Neutrophil (primary cell): ENCODE measurements around the gene DAB2IP.

ENCODE experiments used
- H3K27ac ChIP-seq: fragments of 200-600 bp; sonication (generic); 2 replicates; pipeline ENCODE4 v1.5.1; 2016; ENCODE audit warnings: mild to moderate bottlenecking, moderate library complexity
- H3K27me3 ChIP-seq: fragments of 200-600 bp; sonication (generic); 2 replicates; pipeline ENCODE4 v1.6.0; 2016; ENCODE audit warnings: mild to moderate bottlenecking
- H3K36me3 ChIP-seq: fragments of 200-600 bp; sonication (generic); 2 replicates; pipeline ENCODE4 v1.5.1; 2017
- H3K4me1 ChIP-seq, 2 experiments: fragments of 200-600 bp in 1 of 2; sonication (generic) in 1 of 2; 1 replicate in 1 of 2; 2 replicates in 1 of 2; pipeline versions ENCODE4 v1.5.1 to v1.6.1; 2013 to 2016; ENCODE audit warnings: low read depth in 1 of 2, low read length in 1 of 2, mild to moderate bottlenecking in 1 of 2, moderate library complexity in 1 of 2; ENCODE audit not compliant: control insufficient read depth in 1 of 2, insufficient read depth in 1 of 2
- H3K4me3 ChIP-seq, 2 experiments: fragments of 200-600 bp in 1 of 2; sonication (generic) in 1 of 2; 1 replicate in 1 of 2; 2 replicates in 1 of 2; pipeline ENCODE4 v1.5.1; 2013 to 2016; ENCODE audit warnings: low read depth in 1 of 2, low read length in 1 of 2, mild to moderate bottlenecking in 1 of 2, moderate library complexity in 1 of 2
- H3K9me3 ChIP-seq: fragments of 200-600 bp; sonication (generic); 2 replicates; pipeline ENCODE4 v1.5.1; 2016
- CTCF ChIP-seq: fragments of 200-600 bp; sonication (generic); IDR thresholded peaks from 2 replicates; pipeline ENCODE4 v1.5.1; 2016; ENCODE audit warnings: antibody characterized with exemption

DAB2IP gene

GRCh38 chr9:121734465-121734864, 83.0 kb downstream of the DAB2IP start:
- Histone ChIP-seq H3K4me3 (no peak overlapping the region), H3K27me3 (peaks cover 78% of the 10 kb centered on the region), H3K9me3 (no peaks in the 10 kb centered on the region), H3K36me3 (no peaks in the 10 kb centered on the region), H3K27ac (no peak overlapping the region), H3K4me1 (no peaks in the 10 kb centered on the region)
- no peak for TF ChIP-seq CTCF

- Histone ChIP-seq H3K9me3 (no peaks in the 10 kb centered on the region), H3K4me1 (no peaks in the 10 kb centered on the region), H3K4me3 (no peak overlapping the region), H3K27ac (no peak overlapping the region), H3K36me3 (no peaks in the 10 kb centered on the region), H3K27me3 (peaks cover 84% of the 10 kb centered on the region)
- TF ChIP-seq CTCF: no peak
Measured at GRCh38 chr9:121735065-121735792, 83.8 kb downstream of the DAB2IP start.

- Histone ChIP-seq H3K27me3 (peaks cover 79% of the 10 kb centered on the region), H3K9me3 (no peaks in the 10 kb centered on the region), H3K36me3 (no peaks in the 10 kb centered on the region), H3K27ac (no peak overlapping the region), H3K4me1 (no peaks in the 10 kb centered on the region), H3K4me3 (no peak overlapping the region)
- TF ChIP-seq CTCF: no peak
Measured at GRCh38 chr9:121735793-121736770, 84.6 kb downstream of the DAB2IP start.

GRCh38 chr9:121736934-121737462, 85.6 kb downstream of the DAB2IP start:
- Histone ChIP-seq H3K9me3 (no peaks in the 10 kb centered on the region), H3K4me1 (no peaks in the 10 kb centered on the region), H3K4me3 (no peak overlapping the region), H3K27me3 (peaks cover 79% of the 10 kb centered on the region), H3K27ac (no peak overlapping the region), H3K36me3 (no peaks in the 10 kb centered on the region)
- TF ChIP-seq CTCF: no peak

- H3K4me3 ChIP-seq: no peak overlapping the region
- H3K9me3 ChIP-seq: no peaks in the 10 kb centered on the region
- H3K27me3 ChIP-seq: peaks cover 75% of the 10 kb centered on the region
- no peaks in the 10 kb centered on the region for H3K36me3 ChIP-seq
- no peak overlapping the region for H3K27ac ChIP-seq
- TF ChIP-seq CTCF: no peak
- H3K4me1 ChIP-seq: no peaks in the 10 kb centered on the region
Measured at GRCh38 chr9:121737481-121737931, 86.1 kb downstream of the DAB2IP start.
